ENCODE measurements around the gene ITK.
A peak's percentile ranks its signal among the peaks of the same experiment; 100 is the strongest.

Gene ITK

DNA sequence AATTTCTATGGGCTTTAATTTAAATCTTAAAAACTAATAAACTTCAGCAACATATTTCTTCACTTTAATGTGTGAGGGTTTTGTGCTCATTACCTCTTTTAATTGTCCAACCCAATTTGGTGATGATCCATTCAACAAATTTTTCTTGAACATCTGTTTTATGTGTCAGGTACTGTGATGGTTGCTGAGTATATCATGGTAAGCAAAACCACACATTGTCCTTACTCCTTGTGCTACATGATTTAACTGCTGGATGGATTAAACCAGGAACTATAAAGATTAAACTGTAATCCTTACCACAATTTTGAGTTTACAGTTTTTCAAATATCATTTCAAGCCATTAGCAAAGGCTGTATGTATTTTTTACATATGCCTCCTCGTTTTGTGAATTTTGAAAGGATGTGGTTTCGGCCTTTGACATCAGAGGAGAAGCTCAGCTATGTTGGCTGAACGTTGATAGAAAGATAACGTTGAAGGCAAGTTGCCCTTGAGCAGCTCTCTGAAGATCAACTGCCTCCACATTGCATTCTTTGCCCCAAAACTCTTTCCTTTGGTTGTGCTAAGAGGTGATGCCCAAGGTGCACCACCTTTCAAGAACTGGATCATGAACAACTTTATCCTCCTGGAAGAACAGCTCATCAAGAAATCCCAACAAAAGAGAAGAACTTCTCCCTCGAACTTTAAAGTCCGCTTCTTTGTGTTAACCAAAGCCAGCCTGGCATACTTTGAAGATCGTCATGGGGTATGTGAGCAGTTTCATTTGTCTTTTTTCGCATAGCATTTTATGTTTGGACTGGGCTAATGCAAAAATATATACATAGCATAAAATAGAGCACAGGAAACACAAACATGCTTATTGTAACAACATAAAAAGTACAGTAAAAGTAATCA lies at the start of gene ITK:
Gene ITK (plus strand): TSS at position 467 of the 891 bp plus-strand sequence. CDS start 138 bp downstream, at position 605.
- Histone ChIP-seq H3K4me3 (ENCODE audit: low read depth, low read length) (no peak within 1 kb of the TSS), H3K27me3 (ENCODE audit: insufficient read depth, low read depth, severe bottlenecking) (no peaks in the 10 kb centered on the region)

DNA sequence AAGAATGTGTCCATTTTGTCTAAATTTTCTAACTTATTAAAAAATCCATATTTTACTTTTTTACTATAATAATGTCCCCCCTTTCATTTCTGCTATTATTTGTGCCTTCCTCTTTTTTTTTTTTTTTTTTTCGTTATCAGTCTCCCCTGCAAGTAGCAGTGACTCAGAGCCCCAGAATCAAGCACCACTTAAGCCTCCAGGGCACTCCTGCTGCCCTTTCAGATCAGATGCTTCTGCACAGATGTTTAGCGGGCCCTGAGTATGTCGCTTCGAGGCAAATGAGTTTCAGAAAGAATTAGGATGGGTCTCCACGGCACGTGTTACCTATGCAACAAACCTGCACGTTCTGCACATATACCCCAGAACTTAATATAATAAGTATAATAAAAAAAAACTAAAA lies 49.7 kb upstream of the ITK start:
- Histone ChIP-seq H3K27ac (no peak overlapping the region), H3K36me3 (no peaks in the 10 kb centered on the region), H3K9me3 (ENCODE audit: severe bottlenecking) (no peaks in the 10 kb centered on the region), H3K4me3 (ENCODE audit: low read depth, low read length) (no peak overlapping the region), H3K27me3 (ENCODE audit: insufficient read depth, low read depth, severe bottlenecking) (no peaks in the 10 kb centered on the region)
- TF ChIP-seq, protein P1, sequence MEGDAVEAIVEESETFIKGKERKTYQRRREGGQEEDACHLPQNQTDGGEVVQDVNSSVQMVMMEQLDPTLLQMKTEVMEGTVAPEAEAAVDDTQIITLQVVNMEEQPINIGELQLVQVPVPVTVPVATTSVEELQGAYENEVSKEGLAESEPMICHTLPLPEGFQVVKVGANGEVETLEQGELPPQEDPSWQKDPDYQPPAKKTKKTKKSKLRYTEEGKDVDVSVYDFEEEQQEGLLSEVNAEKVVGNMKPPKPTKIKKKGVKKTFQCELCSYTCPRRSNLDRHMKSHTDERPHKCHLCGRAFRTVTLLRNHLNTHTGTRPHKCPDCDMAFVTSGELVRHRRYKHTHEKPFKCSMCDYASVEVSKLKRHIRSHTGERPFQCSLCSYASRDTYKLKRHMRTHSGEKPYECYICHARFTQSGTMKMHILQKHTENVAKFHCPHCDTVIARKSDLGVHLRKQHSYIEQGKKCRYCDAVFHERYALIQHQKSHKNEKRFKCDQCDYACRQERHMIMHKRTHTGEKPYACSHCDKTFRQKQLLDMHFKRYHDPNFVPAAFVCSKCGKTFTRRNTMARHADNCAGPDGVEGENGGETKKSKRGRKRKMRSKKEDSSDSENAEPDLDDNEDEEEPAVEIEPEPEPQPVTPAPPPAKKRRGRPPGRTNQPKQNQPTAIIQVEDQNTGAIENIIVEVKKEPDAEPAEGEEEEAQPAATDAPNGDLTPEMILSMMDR (IDR thresholded peaks at IDR 0.05; ENCODE audit: low read depth, low read length): no peak
- no peak for DNase-seq

More for the DNA sequence above, at the start of gene ITK:
- no peak within 1 kb of the TSS for H3K27ac ChIP-seq
- TF ChIP-seq, protein P1 (IDR thresholded peaks at IDR 0.05; ENCODE audit: low read depth, low read length): no peak
- DNase-seq: no peak
- no peaks in the 10 kb centered on the region for H3K36me3 ChIP-seq
- no peaks in the 10 kb centered on the region for H3K9me3 ChIP-seq (ENCODE audit: severe bottlenecking)

DNA sequence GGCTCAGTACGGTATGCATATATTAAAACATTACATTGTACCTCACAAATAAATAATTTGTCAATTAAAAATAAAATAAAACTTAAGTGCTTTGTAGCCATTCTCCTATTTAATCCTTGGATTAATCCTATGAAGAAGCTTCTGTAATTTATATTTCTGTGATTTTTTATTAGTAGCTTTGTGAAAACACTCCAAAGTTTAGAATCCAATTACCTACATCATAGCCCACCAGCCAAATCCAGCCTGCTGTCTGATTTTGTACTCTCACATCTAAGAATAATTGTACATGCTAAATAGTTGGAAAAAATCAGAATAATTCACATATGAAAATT lies 48.4 kb upstream of the ITK start:
- Histone ChIP-seq H3K27ac (no peak overlapping the region), H3K27me3 (ENCODE audit: insufficient read depth, low read depth, severe bottlenecking) (no peaks in the 10 kb centered on the region), H3K4me3 (ENCODE audit: low read depth, low read length) (no peak overlapping the region), H3K9me3 (ENCODE audit: severe bottlenecking) (no peaks in the 10 kb centered on the region), H3K36me3 (peaks cover 1% of the 10 kb centered on the region)
- no peak for DNase-seq
- TF ChIP-seq, protein P1 (IDR thresholded peaks at IDR 0.05; ENCODE audit: low read depth, low read length): no peak

DNA sequence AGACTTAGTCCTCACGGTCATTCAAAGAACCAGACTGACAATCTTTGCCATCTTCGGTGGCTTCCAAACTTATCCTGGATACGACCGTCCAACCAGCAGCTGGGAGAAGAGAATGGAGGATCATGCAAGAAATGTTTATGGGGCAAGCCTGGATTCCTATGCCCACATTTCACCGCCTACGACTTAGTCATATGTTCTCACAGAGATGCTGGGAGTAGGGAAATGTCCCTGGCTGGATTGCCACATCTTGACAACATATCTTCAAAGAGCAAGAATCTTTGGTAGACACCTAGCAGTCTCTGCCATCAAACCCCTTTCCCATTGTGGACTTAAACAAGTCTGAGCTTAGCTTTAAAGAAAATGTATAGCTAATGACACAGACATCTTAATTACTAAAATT lies 42.9 kb upstream of the ITK start:
- Histone ChIP-seq H3K9me3 (ENCODE audit: severe bottlenecking) (no peaks in the 10 kb centered on the region), H3K27ac (no peak overlapping the region), H3K36me3 (peaks cover 31% of the 10 kb centered on the region), H3K4me3 (ENCODE audit: low read depth, low read length) (no peak overlapping the region), H3K27me3 (ENCODE audit: insufficient read depth, low read depth, severe bottlenecking) (no peaks in the 10 kb centered on the region)
- DNase-seq: no peak
- TF ChIP-seq, protein P1 (IDR thresholded peaks at IDR 0.05; ENCODE audit: low read depth, low read length): no peak

DNA sequence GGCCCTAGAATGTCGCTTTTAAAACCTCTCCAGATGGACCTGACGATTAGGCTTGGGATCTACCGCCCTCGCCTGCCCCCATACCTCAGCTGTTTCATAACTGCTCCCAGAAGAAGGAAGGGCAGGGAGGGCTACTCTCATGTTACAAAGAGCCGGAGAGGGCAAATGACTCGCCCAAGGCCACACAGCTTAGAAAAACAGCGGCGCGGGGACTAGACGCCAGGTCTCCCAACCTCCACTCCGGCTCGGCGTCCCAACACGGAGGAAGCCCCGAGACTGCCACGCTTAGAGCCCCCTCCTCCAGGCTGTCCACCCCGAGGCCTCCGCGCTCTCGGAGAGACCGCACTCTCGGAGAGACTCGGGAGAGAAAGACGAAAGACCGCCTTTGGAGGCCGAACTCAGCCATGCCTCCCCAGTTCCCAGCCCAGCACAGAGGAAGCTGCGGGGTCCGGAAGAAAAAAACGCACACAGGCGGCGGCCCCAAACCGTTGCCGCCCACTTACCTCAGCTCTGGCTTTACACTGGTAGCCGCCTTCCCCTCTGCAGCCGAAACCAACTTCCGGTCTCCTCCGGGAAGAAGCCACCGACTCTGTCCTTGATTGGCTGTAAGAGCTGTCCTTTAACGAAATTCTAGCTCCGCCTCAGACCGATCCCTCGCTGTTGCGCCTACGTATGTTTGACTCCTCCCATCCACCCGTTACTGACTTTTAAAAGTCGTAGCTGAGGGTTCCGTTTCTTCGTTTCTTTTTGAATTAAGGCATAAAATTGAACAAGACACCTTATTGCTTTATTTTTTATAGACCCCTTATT lies 38.1 kb upstream of the ITK start, which contains the start of gene MED7:
Gene MED7 (minus strand): TSS at position 549 of the 810 bp plus-strand sequence. CDS start 3,434 bp downstream, outside the sequence.
- Histone ChIP-seq H3K27ac (peak within 1 kb of the TSS; percentile 97), H3K4me3 (ENCODE audit: low read depth, low read length) (peak within 1 kb of the TSS; percentile 72), H3K9me3 (ENCODE audit: severe bottlenecking) (no peaks in the 10 kb centered on the region), H3K36me3 (peaks cover 27% of the 10 kb centered on the region), H3K27me3 (ENCODE audit: insufficient read depth, low read depth, severe bottlenecking) (no peaks in the 10 kb centered on the region)
- DNase-seq: peak; percentile 97
- TF ChIP-seq, protein P1 (IDR thresholded peaks at IDR 0.05; ENCODE audit: low read depth, low read length): no peak
